Choroid plexus epithelial cell (primary cell): ENCODE measurements around the gene ARHGAP19.

ENCODE experiments used
- DNase-seq: peaks from one replicate; pipeline ENCODE4 v3.0.0-alpha.2; 2010; ENCODE audit warnings: low read depth
- H3K4me3 ChIP-seq: 2 replicates; pipeline ENCODE4 v1.5.1; 2011; ENCODE audit warnings: low read depth, mild to moderate bottlenecking, control low read depth, low read length, moderate library complexity
- TF ChIP-seq, protein P1 (sequence below): conservative IDR thresholded peaks from 2 replicates; pipeline ENCODE4 v1.5.1; 2011; ENCODE audit warnings: low read depth, mild to moderate bottlenecking, control low read depth, inconsistent platforms, low read length, moderate library complexity

Gene ARHGAP19

DNA sequence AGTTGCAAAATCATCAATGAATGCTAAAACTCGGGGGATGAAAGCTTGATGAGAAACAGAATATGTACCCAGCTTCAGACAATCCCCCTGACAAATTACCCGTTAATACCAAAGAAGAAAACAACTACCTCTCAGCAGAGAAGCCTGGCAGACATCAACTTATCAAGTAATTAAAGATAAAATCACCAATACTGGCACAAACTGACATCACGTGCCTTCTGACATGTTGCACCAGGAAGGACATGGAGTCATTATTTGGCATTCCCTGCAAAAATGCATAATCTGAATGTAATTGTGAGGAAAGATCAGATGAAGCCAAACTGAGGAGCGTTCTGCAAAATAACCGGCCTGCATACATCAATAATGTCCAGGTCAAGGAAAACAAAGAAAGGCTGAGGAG is 114.4 kb downstream of the ARHGAP19 start:
- no peak overlapping the region for H3K4me3 ChIP-seq
- no peak for DNase-seq
- TF ChIP-seq, protein P1, sequence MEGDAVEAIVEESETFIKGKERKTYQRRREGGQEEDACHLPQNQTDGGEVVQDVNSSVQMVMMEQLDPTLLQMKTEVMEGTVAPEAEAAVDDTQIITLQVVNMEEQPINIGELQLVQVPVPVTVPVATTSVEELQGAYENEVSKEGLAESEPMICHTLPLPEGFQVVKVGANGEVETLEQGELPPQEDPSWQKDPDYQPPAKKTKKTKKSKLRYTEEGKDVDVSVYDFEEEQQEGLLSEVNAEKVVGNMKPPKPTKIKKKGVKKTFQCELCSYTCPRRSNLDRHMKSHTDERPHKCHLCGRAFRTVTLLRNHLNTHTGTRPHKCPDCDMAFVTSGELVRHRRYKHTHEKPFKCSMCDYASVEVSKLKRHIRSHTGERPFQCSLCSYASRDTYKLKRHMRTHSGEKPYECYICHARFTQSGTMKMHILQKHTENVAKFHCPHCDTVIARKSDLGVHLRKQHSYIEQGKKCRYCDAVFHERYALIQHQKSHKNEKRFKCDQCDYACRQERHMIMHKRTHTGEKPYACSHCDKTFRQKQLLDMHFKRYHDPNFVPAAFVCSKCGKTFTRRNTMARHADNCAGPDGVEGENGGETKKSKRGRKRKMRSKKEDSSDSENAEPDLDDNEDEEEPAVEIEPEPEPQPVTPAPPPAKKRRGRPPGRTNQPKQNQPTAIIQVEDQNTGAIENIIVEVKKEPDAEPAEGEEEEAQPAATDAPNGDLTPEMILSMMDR, result no peak

DNA sequence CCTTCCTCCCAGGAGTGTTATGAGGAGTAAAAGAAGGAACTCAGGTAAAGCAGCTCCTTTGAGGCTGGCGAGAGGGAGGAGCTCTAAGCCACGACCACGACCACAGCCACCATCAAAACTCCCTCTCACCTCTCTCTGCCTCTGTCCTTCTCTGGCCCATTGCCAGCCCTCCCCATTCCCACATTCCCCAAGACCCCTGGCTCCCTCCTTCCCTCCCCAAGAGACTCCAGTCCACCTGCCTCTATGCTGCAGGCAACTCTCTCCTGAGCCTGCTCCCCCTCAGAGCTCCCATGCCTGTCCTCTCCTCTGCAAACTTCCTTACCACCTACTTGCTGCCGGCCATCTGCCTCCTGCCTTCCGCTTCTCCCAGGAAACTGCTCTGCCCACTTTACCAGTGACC is 116.2 kb downstream of the ARHGAP19 start:
- H3K4me3 ChIP-seq, result no peak overlapping the region
- TF ChIP-seq, protein P1, result no peak

DNA sequence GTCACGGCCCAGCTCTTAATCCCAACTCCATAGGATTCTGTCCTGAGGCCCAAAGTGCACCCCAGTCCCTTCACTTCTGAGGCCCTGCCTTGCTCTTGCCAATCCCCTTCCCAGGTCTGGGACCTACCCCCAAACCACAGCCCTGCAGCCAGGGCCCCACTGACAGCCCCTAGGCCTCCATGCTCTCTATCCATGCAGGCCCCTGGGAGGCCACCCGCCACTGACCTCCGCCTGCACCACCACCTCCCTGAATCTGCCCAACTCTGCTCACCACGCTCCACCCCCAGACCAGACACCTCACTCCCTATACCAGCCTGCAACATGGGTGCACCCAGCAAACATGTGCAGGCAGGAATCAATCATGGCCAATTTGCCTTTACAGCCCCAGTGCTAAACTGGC is 116.9 kb downstream of the ARHGAP19 start:
- DNase-seq, result no peak
- H3K4me3 ChIP-seq, result no peak overlapping the region
- TF ChIP-seq, protein P1, result no peak

More for the DNA sequence above, 116.2 kb downstream of the ARHGAP19 start:
- DNase-seq, result no peak

DNA sequence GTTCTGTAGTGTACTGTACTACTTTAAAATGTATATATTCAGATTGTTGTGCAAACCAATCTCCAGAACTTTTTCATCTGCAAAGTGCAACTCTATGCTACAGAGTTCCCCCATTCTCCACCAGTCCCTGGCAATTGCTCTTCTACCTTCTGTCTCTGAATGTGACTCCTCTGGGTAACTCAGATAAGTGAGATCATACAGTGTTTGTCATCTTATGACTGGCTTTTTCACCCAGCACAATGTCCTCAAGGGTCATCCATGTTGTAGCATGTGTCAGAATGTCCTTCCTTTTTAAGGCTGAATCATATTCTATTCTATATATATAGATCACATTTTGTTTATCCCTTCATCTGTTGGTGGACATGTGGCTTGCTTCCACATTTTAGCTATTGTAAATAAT is 117.5 kb downstream of the ARHGAP19 start:
- no peak for DNase-seq
- TF ChIP-seq, protein P1, result no peak
- H3K4me3 ChIP-seq, result no peak overlapping the region

DNA sequence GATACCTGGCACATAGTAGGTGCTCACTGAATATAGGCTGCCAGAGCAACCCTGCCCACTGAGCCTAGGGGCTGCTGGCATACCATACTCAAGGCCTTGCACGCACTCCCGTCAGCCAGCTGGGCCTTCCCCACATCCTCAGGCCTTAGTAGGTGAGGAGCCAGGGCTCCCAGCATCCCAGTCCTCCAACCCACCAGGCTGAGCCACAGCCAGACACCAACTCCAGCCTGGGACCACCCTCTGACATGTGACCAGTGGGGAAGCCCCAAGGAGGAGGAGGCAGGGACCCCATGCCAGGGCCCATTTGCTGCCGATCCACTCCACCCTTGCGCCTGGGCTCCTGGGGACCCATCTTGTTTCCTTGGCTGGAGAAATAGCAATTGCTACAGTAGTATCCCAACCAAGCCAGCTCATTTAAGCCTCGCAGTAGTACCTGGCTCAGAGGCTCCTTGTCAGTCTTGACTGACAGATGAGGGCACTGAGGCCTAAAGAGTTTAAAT is 118.1 kb downstream of the ARHGAP19 start:
- no peak overlapping the region for H3K4me3 ChIP-seq
- no peak for DNase-seq
- TF ChIP-seq, protein P1, result no peak

DNA sequence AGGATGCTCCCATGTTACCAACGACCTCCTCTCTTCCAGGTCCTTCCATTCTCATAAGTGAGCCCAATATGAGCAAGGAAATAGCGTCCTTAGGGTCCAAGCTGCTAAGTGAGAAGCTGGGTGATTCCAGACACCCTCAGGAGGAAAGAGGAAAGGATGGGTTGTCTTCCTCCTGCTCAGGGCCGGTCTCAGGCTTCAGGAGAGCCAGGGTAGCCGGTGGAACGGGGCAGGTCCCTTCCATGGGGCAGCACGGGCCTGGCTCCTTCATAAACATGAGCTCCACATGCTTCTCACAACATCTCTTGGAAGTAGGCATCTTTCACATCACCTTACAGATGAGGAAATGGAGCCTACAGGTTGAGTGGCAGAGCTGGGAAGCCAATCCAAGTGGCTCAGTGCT is 119.4 kb downstream of the ARHGAP19 start:
- TF ChIP-seq, protein P1, result no peak
- no peak for DNase-seq
- H3K4me3 ChIP-seq, result no peak overlapping the region
